HCT116 (cell line): Measurements from ENCODE around the gene TGFBR3L. TPM values are rescaled to one million over a fixed set of nuclear protein-coding genes. Genes with fewer than 3 reads are reported as not detected.
A peak's percentile ranks its signal among the peaks of the same experiment; 100 is the strongest.

Experiments
- ATAC-seq: fragments of 200-7000 bp; cut with Tn5 transposase; 2 replicates; pipeline ENCODE4 v1.9.1; 2020; ENCODE audit warnings: mild to moderate bottlenecking, moderate library complexity
- BruUV-seq: library from RNA; stranded (reverse); fragments of 400-500 nt; replicated peaks from 2 replicates; lab custom pipeline; 2021; lab: Mats Ljungman, UMichigan
- CTCF ChIA-PET: fragments of 300-600 bp; sonication (Branson Sonifier 250); formaldehyde crosslinking; loops from one replicate; lab custom pipeline; 2021; ENCODE audit warnings: antibody characterized with exemption; lab: Charles Lee
- POLR2A ChIA-PET: fragments of 300-600, 350-600 bp; sonication (Branson Sonifier 250); formaldehyde crosslinking; loops from one replicate; lab custom pipeline; 2021; ENCODE audit warnings: antibody characterized with exemption; lab: Charles Lee
- RAD21 ChIA-PET, 2 experiments: fragments of 300-600 bp; sonication (Branson Sonifier 250); formaldehyde crosslinking; loops; one replicate each; lab custom pipeline; 2023; ENCODE audit warnings: low total read pairs in 2 of 2; ENCODE audit not compliant: uncharacterized antibody in 2 of 2, unreplicated experiment in 2 of 2, low non-redundant PET in 1 of 2; lab: Charles Lee
- DNase-seq: peaks from one replicate; pipeline ENCODE4 v3.0.0-alpha.2; 2010; ENCODE audit warnings: low read depth, low spot score
- H2AFZ ChIP-seq: fragments of 200-600 bp; shearing (Covaris generic), sonication (generic); 2 replicates; pipeline ENCODE4 v1.6.1; 2017; ENCODE audit warnings: low read depth, mixed run types, mixed read lengths, antibody characterized with exemption, low read length; ENCODE audit not compliant: poor library complexity, severe bottlenecking
- H3K27ac ChIP-seq: 2 replicates; pipeline ENCODE4 v1.5.1; 2012; ENCODE audit warnings: low read depth, low read length
- H3K27me3 ChIP-seq: fragments of 200-600 bp; sonication (generic); 2 replicates; pipeline ENCODE4 v1.6.1; 2016; ENCODE audit warnings: mixed run types, low read length, mixed read lengths; ENCODE audit not compliant: insufficient read depth
- H3K36me3 ChIP-seq, 2 experiments: fragments of 200-500 bp in 1 of 2; fragments of 200-600 bp in 1 of 2; sonication (Bioruptor generic) in 1 of 2; sonication (generic) in 1 of 2; 2 replicates each; pipeline versions ENCODE4 v1.5.1 to v1.6.1; 2014 to 2016; ENCODE audit warnings: low read length in 2 of 2, inconsistent platforms in 1 of 2, mixed read lengths in 1 of 2, mixed run types in 1 of 2; ENCODE audit not compliant: insufficient read depth in 2 of 2, control insufficient read depth in 1 of 2
- H3K4me1 ChIP-seq, 2 experiments: fragments of 200-600 bp in 1 of 2; sonication (generic) in 1 of 2; 2 replicates each; pipeline versions ENCODE4 v1.5.1 to v1.6.1; 2012 to 2017; ENCODE audit warnings: low read length in 2 of 2, inconsistent platforms in 1 of 2, mild to moderate bottlenecking in 1 of 2, mixed read lengths in 1 of 2, mixed run types in 1 of 2, moderate library complexity in 1 of 2; ENCODE audit not compliant: insufficient read depth in 2 of 2, control insufficient read depth in 1 of 2
- H3K4me2 ChIP-seq: fragments of 200-600 bp; sonication (generic); 2 replicates; pipeline ENCODE4 v1.6.1; 2017; ENCODE audit warnings: mixed run types, low read length, mixed read lengths
- H3K4me3 ChIP-seq, 2 experiments: fragments of 200-600 bp in 1 of 2; sonication (generic) in 1 of 2; replicated peaks in 1 of 2; 2 replicates each; pipeline ENCODE4 v1.5.1; 2011 to 2016; ENCODE audit warnings: low read length in 2 of 2, control low read depth in 1 of 2, low read depth in 1 of 2, mild to moderate bottlenecking in 1 of 2, mixed read lengths in 1 of 2, mixed run types in 1 of 2
- H3K79me2 ChIP-seq: fragments of 200-600 bp; sonication (generic); 2 replicates; pipeline ENCODE4 v1.6.1; 2017; ENCODE audit warnings: mild to moderate bottlenecking, mixed run types, low read length, moderate library complexity, mixed read lengths; ENCODE audit not compliant: insufficient read depth
- H3K9ac ChIP-seq: fragments of 200-600 bp; sonication (generic); 2 replicates; pipeline ENCODE4 v1.6.1; 2016; ENCODE audit warnings: low read length, mixed read lengths
- H3K9me2 ChIP-seq: fragments of 200-600 bp; sonication (generic), shearing (Covaris generic); 2 replicates; pipeline ENCODE4 v1.6.1; 2017; ENCODE audit warnings: mixed run types, mild to moderate bottlenecking, moderate library complexity; ENCODE audit not compliant: insufficient read depth
- H3K9me3 ChIP-seq, 2 experiments: fragments of 200-500 bp in 1 of 2; fragments of 200-600 bp in 1 of 2; sonication (Bioruptor generic) in 1 of 2; sonication (generic) in 1 of 2; 2 replicates each; pipeline ENCODE4 v1.6.1; 2014 to 2017; ENCODE audit warnings: low read length in 2 of 2, mixed read lengths in 2 of 2, inconsistent platforms in 1 of 2, low read depth in 1 of 2, mild to moderate bottlenecking in 1 of 2, mixed run types in 1 of 2, moderate library complexity in 1 of 2; ENCODE audit not compliant: control insufficient read depth in 1 of 2, insufficient read depth in 1 of 2
- H4K20me1 ChIP-seq: fragments of 200-600 bp; sonication (generic), shearing (Covaris generic); 2 replicates; pipeline ENCODE4 v1.6.1; 2017; ENCODE audit warnings: mixed run types, mild to moderate bottlenecking, moderate library complexity; ENCODE audit not compliant: insufficient read depth
- POLR2AphosphoS5 ChIP-seq: IDR thresholded peaks from 2 replicates; pipeline ENCODE4 v1.6.1; 2011; ENCODE audit warnings: mild to moderate bottlenecking, low read depth, low read length, moderate library complexity
- SRF ChIP-seq: IDR thresholded peaks from 2 replicates; pipeline ENCODE4 v1.6.1; 2012; ENCODE audit warnings: low read depth
- TCF7L2 ChIP-seq: IDR thresholded peaks from 2 replicates; pipeline ENCODE4 v1.7.0; 2011; ENCODE audit warnings: borderline replicate concordance, inconsistent platforms; ENCODE audit not compliant: insufficient read depth, insufficient read length; ENCODE audit errors: extremely low read depth
- ZFX ChIP-seq: fragments of 450-650 bp; IDR thresholded peaks from 2 replicates; pipeline ENCODE4 v1.6.1; 2017
- intact Hi-C: fragments of 100-400 bp; cut with micrococcal nuclease; formaldehyde crosslinking; loops from 2 replicates; pipeline ENCODE4 v1.10.0; 2022
- total RNA-seq: library from RNA; stranded (reverse); gene quantifications from one replicate; pipeline ENCODE4 v1.2.1, GENCODE V29; 2021; ENCODE audit not compliant: unreplicated experiment

TGFBR3L gene
- total RNA-seq, 1 experiment from 2014 or later: 30.9 TPM

- no peaks in the 10 kb centered on the region for H4K20me1 ChIP-seq
- no TSS peak for BruUV-seq
- TF ChIP-seq TCF7L2 (no peak), POLR2AphosphoS5 (peak; percentile 7; the same call in 1 of the 2 replicates), ZFX (0 out of 2 replicates have a peak, but pooled peaks have one; percentile 13)
- RAD21 ChIA-PET: interaction anchor here (1.6 to 1.8 kb wide), 3 partner anchors 16 to 301 kb away, joined by 3 to 7 read pairs (median 5); partner anchors contain the start of gene SNAPC2 (in 1 of the 2)
- no peaks in the 10 kb centered on the region for H3K79me2 ChIP-seq
- peak overlapping the region; percentile 39 to 58 for H3K4me3 ChIP-seq
- peaks cover 26 to 71% of the 10 kb centered on the region in 2 experiments for H3K4me1 ChIP-seq
- peak overlapping the region; percentile 86 for H3K27ac ChIP-seq
- no peak for DNase-seq
- peak overlapping the region; percentile 85 for H3K4me2 ChIP-seq
- CTCF ChIA-PET: interaction anchor here (0.6 to 2.2 kb wide), 25 partner anchors 8 to 767 kb away, joined by 3 to 41 read pairs (median 6); partner anchors contain the start of genes LRRC8E, MAP2K7, RAB11B and SNAPC2
- peak; percentile 55 for ATAC-seq
- intact Hi-C loops: no loop called here
- no peaks in the 10 kb centered on the region for H3K27me3 ChIP-seq
- no peaks in the 10 kb centered on the region for H3K9me3 ChIP-seq
- no peaks in the 10 kb centered on the region for H3K9me2 ChIP-seq
- H3K36me3 ChIP-seq: no peaks in the 10 kb centered on the region
- no peak overlapping the region for H2AFZ ChIP-seq
- POLR2A ChIA-PET: interaction anchor here (1.0 to 2.2 kb wide), 9 partner anchors 16 to 51 kb away, joined by 3 to 33 read pairs (median 4); partner anchors contain the start of genes LRRC8E, MAP2K7 and SNAPC2
- H3K9ac ChIP-seq: peak overlapping the region; percentile 61
These were observed 45.1 kb upstream of the TGFBR3L start for GRCh38 chr19:7869453-7869909.

GRCh38 chr19:7869910-7870511, 44.6 kb upstream of the TGFBR3L start:
- no peak overlapping the region for H2AFZ ChIP-seq
- no peak for TF ChIP-seq ZFX
- no peak for TF ChIP-seq SRF
- peak overlapping the region; percentile 61 for H3K9ac ChIP-seq
- peak; percentile 79 for DNase-seq
- no peaks in the 10 kb centered on the region for H3K27me3 ChIP-seq
- no peaks in the 10 kb centered on the region for H3K36me3 ChIP-seq
- H3K9me2 ChIP-seq: no peaks in the 10 kb centered on the region
- BruUV-seq: no TSS peak
- peak overlapping the region; percentile 39 to 58 for H3K4me3 ChIP-seq
- intact Hi-C loops: loop anchor here (1.0 kb wide), 1 partner anchor 50 kb away; the partner anchor contains the start of gene SNAPC2
- no peaks in the 10 kb centered on the region for H3K79me2 ChIP-seq
- H3K27ac ChIP-seq: peak overlapping the region; percentile 86
- ChIA-PET CTCF (interaction anchor here (0.6 to 2.2 kb wide), 21 partner anchors 9 to 520 kb away, joined by 3 to 41 read pairs (median 7); partner anchors contain the start of genes LRRC8E, MAP2K7, RAB11B and SNAPC2), RAD21 (interaction anchor here in 1 of 2 experiments (1.6 to 1.7 kb wide), 2 partner anchors 50 to 302 kb away, joined by 3 to 7 read pairs; partner anchors contain the start of gene SNAPC2), POLR2A (interaction anchor here (1.1 to 2.2 kb wide), 8 partner anchors 16 to 74 kb away, joined by 3 to 33 read pairs (median 6); partner anchors contain the start of genes MAP2K7, SNAPC2 and TIMM44)
- H4K20me1 ChIP-seq: no peaks in the 10 kb centered on the region
- no peaks in the 10 kb centered on the region for H3K9me3 ChIP-seq
- peak overlapping the region; percentile 85 for H3K4me2 ChIP-seq
- peak; percentile 28 for ATAC-seq
- peaks cover 30 to 73% of the 10 kb centered on the region in 2 experiments for H3K4me1 ChIP-seq
